AG04449 (cell line): ENCODE results near the gene RMND5B.
"Not testable (repeated sequence)": the region's sequence is repeated elsewhere in the genome, so short reads cannot be mapped to it uniquely, and the experiment has no call there.

ENCODE experiments used
- CTCF ChIA-PET: fragments of 350-600 bp; formaldehyde crosslinking; extraction: SDS; loops from one replicate; lab custom pipeline; 2021; ENCODE audit warnings: antibody characterized with exemption; lab: Yijun Ruan, JAX
- POLR2A ChIA-PET: fragments of 400-600, 350-600 bp; formaldehyde crosslinking; extraction: SDS; loops from one replicate; lab custom pipeline; 2020; ENCODE audit warnings: antibody characterized with exemption, inconsistent platforms; lab: Yijun Ruan, JAX
- DNase-seq: peaks from one replicate; pipeline ENCODE4 v3.0.0-alpha.2; 2010; ENCODE audit warnings: low read depth, low spot score
- H3K4me3 ChIP-seq: 2 replicates; pipeline ENCODE4 v1.5.1; 2011; ENCODE audit warnings: low read depth, mild to moderate bottlenecking, control low read depth, low read length
- TF ChIP-seq, protein P1 (sequence below): IDR thresholded peaks from one replicate; pipeline ENCODE4 v1.5.1; 2011; ENCODE audit warnings: mild to moderate bottlenecking, moderate library complexity, low read length, control low read depth, inconsistent platforms; ENCODE audit not compliant: insufficient read depth; ENCODE audit errors: missing control alignments

The RMND5B gene

GRCh38 chr5:178125253-178125906 lies 5.4 kb upstream of the RMND5B start:
- CTCF ChIA-PET: no interaction called here
- TF ChIP-seq, protein P1, sequence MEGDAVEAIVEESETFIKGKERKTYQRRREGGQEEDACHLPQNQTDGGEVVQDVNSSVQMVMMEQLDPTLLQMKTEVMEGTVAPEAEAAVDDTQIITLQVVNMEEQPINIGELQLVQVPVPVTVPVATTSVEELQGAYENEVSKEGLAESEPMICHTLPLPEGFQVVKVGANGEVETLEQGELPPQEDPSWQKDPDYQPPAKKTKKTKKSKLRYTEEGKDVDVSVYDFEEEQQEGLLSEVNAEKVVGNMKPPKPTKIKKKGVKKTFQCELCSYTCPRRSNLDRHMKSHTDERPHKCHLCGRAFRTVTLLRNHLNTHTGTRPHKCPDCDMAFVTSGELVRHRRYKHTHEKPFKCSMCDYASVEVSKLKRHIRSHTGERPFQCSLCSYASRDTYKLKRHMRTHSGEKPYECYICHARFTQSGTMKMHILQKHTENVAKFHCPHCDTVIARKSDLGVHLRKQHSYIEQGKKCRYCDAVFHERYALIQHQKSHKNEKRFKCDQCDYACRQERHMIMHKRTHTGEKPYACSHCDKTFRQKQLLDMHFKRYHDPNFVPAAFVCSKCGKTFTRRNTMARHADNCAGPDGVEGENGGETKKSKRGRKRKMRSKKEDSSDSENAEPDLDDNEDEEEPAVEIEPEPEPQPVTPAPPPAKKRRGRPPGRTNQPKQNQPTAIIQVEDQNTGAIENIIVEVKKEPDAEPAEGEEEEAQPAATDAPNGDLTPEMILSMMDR: no peak
- no peak for DNase-seq
- no peak overlapping the region for H3K4me3 ChIP-seq
- POLR2A ChIA-PET: no interaction called here

DNA sequence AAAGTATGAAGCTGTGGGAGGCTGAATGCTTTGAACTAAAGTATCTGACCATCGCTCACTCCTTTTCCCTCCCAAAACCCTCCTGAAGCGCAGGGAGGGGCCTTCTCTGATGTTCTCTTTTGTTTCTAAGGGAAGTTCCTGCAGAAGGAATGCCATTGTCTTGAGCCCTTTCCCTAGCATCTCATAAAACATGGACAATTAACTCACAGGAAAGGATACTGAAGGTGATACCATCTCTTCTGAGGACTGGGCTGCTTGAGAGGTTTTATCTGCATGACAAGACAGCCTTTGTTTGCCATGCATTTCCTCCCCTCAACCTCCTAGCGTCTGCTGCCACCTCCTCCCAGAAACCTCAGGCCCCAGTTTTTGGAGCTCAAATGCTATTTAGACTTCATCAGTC lies 4.3 kb upstream of the RMND5B start:
- CTCF ChIA-PET: no interaction called here
- TF ChIP-seq, protein P1: no peak
- no peak for DNase-seq
- POLR2A ChIA-PET: no interaction called here
- no peak overlapping the region for H3K4me3 ChIP-seq

DNA sequence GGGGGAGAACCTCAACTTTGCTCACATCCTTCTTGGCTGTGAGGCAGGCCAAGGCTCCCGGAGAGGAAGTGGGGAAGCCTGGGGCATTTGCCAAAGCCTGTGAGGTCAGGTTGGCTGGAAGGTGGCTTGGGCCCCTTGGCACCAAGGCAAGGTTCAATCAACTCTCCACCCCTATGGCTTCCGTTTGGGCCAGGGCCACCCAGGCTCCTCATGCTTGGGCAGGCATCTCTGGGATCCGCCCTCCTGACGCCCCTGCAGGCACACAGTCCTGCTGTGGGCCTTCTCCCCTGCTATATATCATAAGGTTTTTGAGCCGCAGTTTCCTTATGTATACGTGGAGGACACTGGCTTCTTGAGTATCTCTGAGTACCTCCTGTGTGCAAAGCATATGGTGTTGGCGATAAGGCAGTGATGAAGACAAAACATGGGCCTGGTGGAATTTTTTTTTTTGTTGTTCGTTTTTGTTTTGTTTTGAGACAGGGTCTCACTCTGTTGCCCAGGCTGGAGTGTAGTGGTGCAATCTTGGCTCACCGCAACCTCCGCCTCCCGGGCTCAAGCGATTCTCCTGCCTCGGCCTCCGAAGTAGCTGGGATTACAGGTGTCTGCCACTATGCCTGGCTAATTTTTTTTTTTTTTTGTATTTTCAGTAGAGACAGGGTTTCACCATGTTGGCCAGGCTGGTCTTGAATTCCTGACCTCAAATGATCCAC lies 3.4 kb upstream of the RMND5B start:
- H3K4me3 ChIP-seq, CTCF ChIA-PET, DNase-seq, POLR2A ChIA-PET: not testable (repeated sequence)

GRCh38 chr5:178129296-178129695 lies 1.5 kb upstream of the RMND5B start:
- ChIA-PET POLR2A (no interaction called here), CTCF (interaction anchor here (1.0 to 2.5 kb wide), 2 partner anchors 8 to 15 kb away, joined by 3 to 9 read pairs; no protein-coding TSS in a partner anchor)
- no peak for DNase-seq
- H3K4me3 ChIP-seq: no peak overlapping the region
- TF ChIP-seq, protein P1: no peak

- peak overlapping the region; percentile 75 for H3K4me3 ChIP-seq
- CTCF ChIA-PET: interaction anchor here (0.6 to 2.5 kb wide), 3 partner anchors 9 to 239 kb away, joined by 3 to 9 read pairs (median 4); no protein-coding TSS in a partner anchor
- POLR2A ChIA-PET, DNase-seq: not testable (repeated sequence)
Observed at GRCh38 chr5:178130234-178130575, 609 bp upstream of the RMND5B start.

DNA sequence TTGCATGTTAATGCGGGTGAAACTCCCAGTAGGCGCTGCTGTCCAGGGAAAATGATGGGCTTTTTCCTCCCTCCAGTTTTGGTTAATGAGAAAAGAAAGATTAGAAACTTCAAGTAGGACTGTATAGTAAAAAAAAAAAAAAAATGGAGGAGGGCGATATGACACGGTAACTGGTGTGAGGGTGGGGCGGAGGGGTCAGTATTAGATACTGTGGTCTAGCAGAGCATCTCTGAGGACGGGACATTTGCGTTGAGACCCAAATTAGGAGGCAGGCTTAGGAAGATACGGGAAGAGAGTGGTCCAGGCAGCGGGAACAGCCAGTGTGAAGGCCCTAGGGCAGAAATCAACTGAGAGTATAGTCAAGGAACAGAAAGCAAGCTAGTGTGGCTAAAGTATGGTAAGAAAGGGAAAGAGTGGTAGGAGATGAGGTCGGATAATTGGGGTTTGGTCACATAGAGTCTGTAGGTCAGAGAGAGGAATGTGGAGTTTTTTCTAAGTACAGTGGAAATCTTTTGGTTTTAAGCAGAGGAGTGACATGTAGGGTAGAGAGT lies 707 bp downstream of the RMND5B start:
- TF ChIP-seq, protein P1: no peak
- ChIA-PET POLR2A (no interaction called here), CTCF (interaction anchor here (1.3 to 2.5 kb wide), 3 partner anchors 11 to 56 kb away, joined by 4 to 9 read pairs (median 4); no protein-coding TSS in a partner anchor)
- DNase-seq: no peak
- peak overlapping the region; percentile 75 for H3K4me3 ChIP-seq

DNA sequence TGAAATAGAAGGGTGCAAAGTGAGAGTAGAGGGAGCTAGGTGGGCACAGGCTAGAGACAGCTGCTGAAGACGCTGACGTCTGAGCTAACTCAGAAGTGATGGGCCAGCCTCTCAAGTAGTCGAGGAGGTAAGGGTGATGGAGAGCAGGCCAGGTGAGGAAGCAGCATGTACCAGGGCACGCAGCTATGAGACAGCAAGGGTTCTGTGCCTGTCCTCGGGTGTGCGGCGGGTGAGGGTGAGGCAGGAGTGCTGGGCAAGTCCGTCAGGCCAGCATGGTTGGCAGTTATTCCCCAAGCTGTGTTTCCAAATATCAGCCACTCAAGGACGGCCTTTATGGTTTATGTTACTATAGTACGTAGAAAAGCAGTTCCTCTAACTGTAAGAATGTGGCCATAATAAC lies 6.2 kb downstream of the RMND5B start:
- ChIA-PET CTCF (interaction anchor here (0.6 to 3.8 kb wide), 4 partner anchors 9 to 576 kb away, joined by 3 to 20 read pairs (median 6); no protein-coding TSS in a partner anchor), POLR2A (interaction anchor here (0.6 to 1.3 kb wide), 3 partner anchors 13 to 68 kb away, joined by 3 to 4 read pairs (median 3); no protein-coding TSS in a partner anchor)
- H3K4me3 ChIP-seq: no peak overlapping the region
- DNase-seq: no peak
- TF ChIP-seq, protein P1: no peak
